IMR-90 (cell line): ENCODE results near the gene C10orf71. TPM values are rescaled to one million over a fixed set of nuclear protein-coding genes. Genes with fewer than 3 reads are reported as not detected.

Experiments used
- ATAC-seq: fragments of 200-7000 bp; cut with Tn5 transposase; 2 replicates; pipeline ENCODE4 v1.9.1; 2020; ENCODE audit warnings: low read depth, mild to moderate bottlenecking, moderate library complexity
- BruUV-seq: library from RNA; stranded (reverse); fragments of 400-500 nt; replicated peaks from 2 replicates; lab custom pipeline; 2021; lab: Mats Ljungman, UMichigan
- CTCF ChIA-PET: fragments of 300-600 bp; formaldehyde crosslinking; extraction: SDS; loops from one replicate; lab custom pipeline; 2021; ENCODE audit warnings: antibody characterized with exemption; lab: Yijun Ruan, JAX
- POLR2A ChIA-PET: fragments of 300-600 bp; sonication (Branson Sonifier 250); formaldehyde crosslinking; loops from one replicate; lab custom pipeline; 2022; ENCODE audit warnings: antibody characterized with exemption; ENCODE audit not compliant: unreplicated experiment; lab: Charles Lee
- DNase-seq: peaks from one replicate; pipeline ENCODE4 v3.0.0; 2013
- H2AFZ ChIP-seq: replicated peaks from 2 replicates; pipeline ENCODE3; 2013; ENCODE audit warnings: low read length, mild to moderate bottlenecking; ENCODE audit not compliant: poor library complexity
- H2AK5ac ChIP-seq: 2 replicates; pipeline ENCODE4 v1.6.1; 2013; ENCODE audit warnings: low read depth, low read length, inconsistent platforms
- H2AK9ac ChIP-seq: replicated peaks from 2 replicates; pipeline ENCODE3; 2013; ENCODE audit warnings: mild to moderate bottlenecking, low read depth, low read length, moderate library complexity; ENCODE audit not compliant: poor library complexity
- H2BK120ac ChIP-seq: 2 replicates; pipeline ENCODE4 v1.6.1; 2013; ENCODE audit warnings: low read depth, low read length, inconsistent platforms
- H2BK15ac ChIP-seq: 3 replicates; pipeline ENCODE4 v1.6.1; 2013; ENCODE audit warnings: low read depth, low read length, inconsistent platforms
- H2BK20ac ChIP-seq: 2 replicates; pipeline ENCODE4 v1.6.1; 2013; ENCODE audit warnings: low read depth, mild to moderate bottlenecking, inconsistent platforms, low read length, moderate library complexity
- H2BK5ac ChIP-seq: 2 replicates; pipeline ENCODE4 v1.6.1; 2013; ENCODE audit warnings: mild to moderate bottlenecking, low read depth, low read length, inconsistent platforms; ENCODE audit not compliant: poor library complexity, severe bottlenecking
- H3K14ac ChIP-seq: replicated peaks from 2 replicates; pipeline ENCODE4 v1.6.1; 2013; ENCODE audit warnings: low read depth, low read length, inconsistent platforms
- H3K18ac ChIP-seq: 2 replicates; pipeline ENCODE4 v1.6.1; 2013; ENCODE audit warnings: low read depth, low read length, control low read depth
- H3K23ac ChIP-seq: 2 replicates; pipeline ENCODE4 v1.6.1; 2013; ENCODE audit warnings: low read depth, low read length, inconsistent platforms
- H3K27ac ChIP-seq: 2 replicates; pipeline ENCODE4 v1.5.1; 2013; ENCODE audit warnings: mild to moderate bottlenecking, control low read depth, low read length; ENCODE audit not compliant: insufficient read depth
- H3K27me3 ChIP-seq: 2 replicates; pipeline ENCODE4 v1.6.1; 2013; ENCODE audit warnings: low read length; ENCODE audit not compliant: control insufficient read depth, insufficient read depth
- H3K36me3 ChIP-seq: 2 replicates; pipeline ENCODE4 v1.6.1; 2013; ENCODE audit warnings: low read length, mixed read lengths; ENCODE audit not compliant: control insufficient read depth, insufficient read depth
- H3K4ac ChIP-seq: 2 replicates; pipeline ENCODE4 v1.6.1; 2013; ENCODE audit warnings: low read depth, low read length, inconsistent platforms
- H3K4me1 ChIP-seq: 2 replicates; pipeline ENCODE4 v1.6.1; 2013; ENCODE audit warnings: low read length, mixed read lengths; ENCODE audit not compliant: control insufficient read depth, insufficient read depth
- H3K4me2 ChIP-seq: 2 replicates; pipeline ENCODE4 v1.6.1; 2013; ENCODE audit warnings: low read depth, mild to moderate bottlenecking, control low read depth, low read length, moderate library complexity
- H3K4me3 ChIP-seq: 2 replicates; pipeline ENCODE4 v1.5.1; 2013; ENCODE audit warnings: low read depth, mild to moderate bottlenecking, control low read depth, low read length, moderate library complexity; ENCODE audit not compliant: insufficient read depth
- H3K56ac ChIP-seq: 2 replicates; pipeline ENCODE4 v1.6.1; 2013; ENCODE audit warnings: low read length, inconsistent platforms; ENCODE audit not compliant: insufficient read depth; ENCODE audit errors: extremely low read depth
- H3K79me1 ChIP-seq, 2 experiments: 2 replicates each; pipeline ENCODE4 v1.6.1; 2013; ENCODE audit warnings: low read length in 2 of 2, inconsistent platforms in 1 of 2, low read depth in 1 of 2
- H3K9ac ChIP-seq: 2 replicates; pipeline ENCODE4 v1.6.1; 2013; ENCODE audit warnings: low read depth, low read length, control low read depth
- H3K9me1 ChIP-seq: 2 replicates; pipeline ENCODE4 v1.6.1; 2013; ENCODE audit warnings: low read length, inconsistent platforms; ENCODE audit not compliant: insufficient read depth
- H3K9me3 ChIP-seq: 2 replicates; pipeline ENCODE4 v1.6.1; 2013; ENCODE audit warnings: low read length; ENCODE audit not compliant: control insufficient read depth, insufficient read depth
- H4K20me1 ChIP-seq: 2 replicates; pipeline ENCODE4 v1.6.1; 2013; ENCODE audit warnings: low read length, inconsistent platforms; ENCODE audit not compliant: insufficient read depth
- H4K5ac ChIP-seq: 2 replicates; pipeline ENCODE4 v1.6.1; 2013; ENCODE audit warnings: mild to moderate bottlenecking, low read depth, low read length, control low read depth
- H4K8ac ChIP-seq, 2 experiments: 2 replicates each; pipeline ENCODE4 v1.6.1; 2013; ENCODE audit warnings: low read depth in 2 of 2, low read length in 2 of 2, control low read depth in 1 of 2, inconsistent platforms in 1 of 2
- H4K91ac ChIP-seq: 2 replicates; pipeline ENCODE4 v1.6.1; 2013; ENCODE audit warnings: low read depth, low read length, inconsistent platforms; ENCODE audit not compliant: insufficient read depth
- BHLHE40 ChIP-seq: fragments of 150-350 bp; IDR thresholded peaks from 2 replicates; pipeline ENCODE4 v1.6.1; 2016; ENCODE audit warnings: mild to moderate bottlenecking, low read depth, low read length
- CEBPB ChIP-seq: IDR thresholded peaks from 2 replicates; pipeline ENCODE4 v1.6.1; 2012; ENCODE audit warnings: low read depth, low read length, improper control_type of control experiment
- CHD1 ChIP-seq: IDR thresholded peaks from 2 replicates; pipeline ENCODE4 v1.6.1; 2012; ENCODE audit warnings: low read depth, low read length, improper control_type of control experiment
- FOS ChIP-seq: fragments of 150-350 bp; IDR thresholded peaks from 2 replicates; pipeline ENCODE4 v1.6.1; 2016; ENCODE audit warnings: low read depth, low read length
- MAFK ChIP-seq: IDR thresholded peaks from 2 replicates; pipeline ENCODE4 v1.6.1; 2012; ENCODE audit warnings: low read depth, low read length, improper control_type of control experiment
- MAZ ChIP-seq: IDR thresholded peaks from 2 replicates; pipeline ENCODE4 v1.6.1; 2012; ENCODE audit warnings: low read depth, mild to moderate bottlenecking, low read length, improper control_type of control experiment, moderate library complexity, borderline replicate concordance
- MXI1 ChIP-seq: IDR thresholded peaks from 2 replicates; pipeline ENCODE4 v1.6.1; 2012; ENCODE audit warnings: low read depth, mild to moderate bottlenecking, low read length, moderate library complexity, borderline replicate concordance
- NFE2L2 ChIP-seq: fragments of 150-350 bp; IDR thresholded peaks from 2 replicates; pipeline ENCODE4 v1.6.1; 2016; ENCODE audit warnings: low read depth, mild to moderate bottlenecking, low read length
- POLR2A ChIP-seq: IDR thresholded peaks from 2 replicates; pipeline ENCODE4 v1.6.1; 2012; ENCODE audit warnings: mild to moderate bottlenecking, low read depth, low read length
- RAD21 ChIP-seq: IDR thresholded peaks from 2 replicates; pipeline ENCODE4 v1.6.1; 2012; ENCODE audit warnings: low read length, improper control_type of control experiment
- RCOR1 ChIP-seq: IDR thresholded peaks from 2 replicates; pipeline ENCODE4 v1.6.1; 2012; ENCODE audit warnings: mild to moderate bottlenecking, low read length, improper control_type of control experiment; ENCODE audit not compliant: insufficient replicate concordance
- RFX5 ChIP-seq: IDR thresholded peaks from 2 replicates; pipeline ENCODE4 v1.8.0; 2012; ENCODE audit warnings: low read depth, mild to moderate bottlenecking, low read length, moderate library complexity
- SMC3 ChIP-seq: fragments of 150-350 bp; IDR thresholded peaks from 2 replicates; pipeline ENCODE4 v1.6.1; 2016; ENCODE audit warnings: low read depth, mild to moderate bottlenecking, antibody characterized with exemption, low read length, moderate library complexity
- WGBS, 2 experiments: methylation state at CpG; one replicate each; pipeline versions ENCODE4 v1.1.5 to v1.1.7; 2013; ENCODE audit warnings: missing lambda C conversion rate in 2 of 2; ENCODE audit not compliant: insufficient read length in 1 of 2; ENCODE audit errors: extremely low coverage in 2 of 2; 5-methylcytosine and 5-hydroxymethylcytosine counted together
- dilution Hi-C: fragments of 300-500 bp; cut with HindIII; formaldehyde crosslinking; loops from one replicate; pipeline ENCODE4 v1.14.3; 2018; ENCODE audit warnings: low sequenced_read_pairs; ENCODE audit not compliant: unreplicated experiment
- in situ Hi-C: fragments of 300-500 bp; cut with MboI; formaldehyde crosslinking; loops from 3 replicates; pipeline ENCODE4 v1.14.3; 2019; ENCODE audit warnings: low sequenced_read_pairs, inconsistent platforms, mixed read lengths
- intact Hi-C: fragments of 100-400 bp; cut with micrococcal nuclease; formaldehyde crosslinking; loops from 2 replicates; pipeline ENCODE4 v1.10.0; 2022
- polyA plus RNA-seq, 3 experiments: library from polyadenylated mRNA; depleted of rRNA; stranded (reverse); fragments of >200 nt; gene quantifications; 2 replicates each; pipeline ENCODE4 v1.2.3, GENCODE V29; 2012; ENCODE audit warnings: low replicate concordance in 1 of 3
- total RNA-seq: library from RNA; depleted of rRNA; stranded (reverse); fragments of >200 nt; gene quantifications from 2 replicates; pipeline ENCODE4 v1.2.3, GENCODE V29; 2012
- TF ChIP-seq, protein P1 (sequence below): fragments of 150-350 bp; IDR thresholded peaks from 2 replicates; pipeline ENCODE4 v1.6.1; 2016; ENCODE audit warnings: low read depth, mild to moderate bottlenecking, low read length, moderate library complexity, borderline replicate concordance
- TF ChIP-seq, protein P2 (sequence below): conservative IDR thresholded peaks from 2 replicates; pipeline ENCODE4 v1.5.1; 2012; ENCODE audit warnings: mild to moderate bottlenecking, low read depth, low read length, improper control_type of control experiment
- TF ChIP-seq, protein P3 (sequence below): fragments of 150-350 bp; IDR thresholded peaks from 2 replicates; pipeline ENCODE4 v1.6.1; 2017; ENCODE audit warnings: mild to moderate bottlenecking, antibody characterized with exemption, low read length, low read depth

The C10orf71 gene
- total and polyA plus RNA-seq, 2 of the 4 experiments (the other 2 are of a cell fraction) = not detected

DNA sequence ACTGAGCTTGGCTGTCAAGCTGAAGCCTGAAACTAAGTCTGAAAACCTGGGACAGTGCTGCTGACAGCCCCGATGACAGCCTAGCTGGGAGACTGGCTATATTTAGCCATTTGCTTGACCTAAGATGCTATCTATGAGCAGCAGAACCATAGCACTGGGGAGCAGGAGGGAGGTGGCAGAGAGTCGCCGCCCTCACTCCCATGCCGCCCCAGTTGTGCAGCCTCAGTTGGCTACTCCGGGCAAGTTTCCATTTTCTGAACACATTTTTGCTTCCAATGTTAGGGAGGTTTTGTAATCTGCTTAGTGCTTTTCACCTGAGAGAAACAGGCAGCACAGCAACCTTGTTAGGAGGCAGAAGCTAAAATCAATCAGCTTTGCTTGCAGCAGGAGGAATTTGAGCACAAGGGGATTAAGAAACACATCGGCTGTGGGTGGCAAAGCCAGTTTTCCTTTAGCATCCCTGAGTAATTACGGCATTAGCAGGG, 20.4 kb upstream of the C10orf71 start:
- Histone ChIP-seq H3K4me1 (no peaks in the 10 kb centered on the region), H4K20me1 (no peaks in the 10 kb centered on the region; the same call in 1 of the 2 replicates), H3K56ac (no peak overlapping the region), H2AK5ac (no peak overlapping the region), H3K9me3 (no peaks in the 10 kb centered on the region), H2AFZ (no peak overlapping the region), H2BK120ac (no peak overlapping the region), H3K14ac (no peak overlapping the region), H4K91ac (no peak overlapping the region), H4K8ac (no peak overlapping the region), H3K27me3 (peaks cover 36% of the 10 kb centered on the region), H3K27ac (no peak overlapping the region), H3K4me3 (no peak overlapping the region), H3K36me3 (no peaks in the 10 kb centered on the region), H3K79me1 (no peaks in the 10 kb centered on the region), H3K4ac (no peak overlapping the region), H3K23ac (no peak overlapping the region), H3K4me2 (no peak overlapping the region), H4K5ac (no peak overlapping the region), H3K18ac (no peak overlapping the region), H3K9ac (no peak overlapping the region), H2BK15ac (no peak overlapping the region), H2AK9ac (no peak overlapping the region), H3K9me1 (no peaks in the 10 kb centered on the region), H2BK5ac (no peak overlapping the region), H2BK20ac (no peak overlapping the region)
- BruUV-seq = no TSS peak
- TF ChIP-seq NFE2L2 (no peak), FOS (no peak), RAD21 (no peak), RFX5 (no peak), BHLHE40 (no peak), MXI1 (no peak), CHD1 (no peak), RCOR1 (no peak), MAZ (no peak), MAFK (no peak), POLR2A (no peak), SMC3 (no peak), CEBPB (no peak)
- TF ChIP-seq, protein P1, sequence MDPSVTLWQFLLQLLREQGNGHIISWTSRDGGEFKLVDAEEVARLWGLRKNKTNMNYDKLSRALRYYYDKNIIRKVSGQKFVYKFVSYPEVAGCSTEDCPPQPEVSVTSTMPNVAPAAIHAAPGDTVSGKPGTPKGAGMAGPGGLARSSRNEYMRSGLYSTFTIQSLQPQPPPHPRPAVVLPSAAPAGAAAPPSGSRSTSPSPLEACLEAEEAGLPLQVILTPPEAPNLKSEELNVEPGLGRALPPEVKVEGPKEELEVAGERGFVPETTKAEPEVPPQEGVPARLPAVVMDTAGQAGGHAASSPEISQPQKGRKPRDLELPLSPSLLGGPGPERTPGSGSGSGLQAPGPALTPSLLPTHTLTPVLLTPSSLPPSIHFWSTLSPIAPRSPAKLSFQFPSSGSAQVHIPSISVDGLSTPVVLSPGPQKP = no peak
- TF ChIP-seq, protein P2, sequence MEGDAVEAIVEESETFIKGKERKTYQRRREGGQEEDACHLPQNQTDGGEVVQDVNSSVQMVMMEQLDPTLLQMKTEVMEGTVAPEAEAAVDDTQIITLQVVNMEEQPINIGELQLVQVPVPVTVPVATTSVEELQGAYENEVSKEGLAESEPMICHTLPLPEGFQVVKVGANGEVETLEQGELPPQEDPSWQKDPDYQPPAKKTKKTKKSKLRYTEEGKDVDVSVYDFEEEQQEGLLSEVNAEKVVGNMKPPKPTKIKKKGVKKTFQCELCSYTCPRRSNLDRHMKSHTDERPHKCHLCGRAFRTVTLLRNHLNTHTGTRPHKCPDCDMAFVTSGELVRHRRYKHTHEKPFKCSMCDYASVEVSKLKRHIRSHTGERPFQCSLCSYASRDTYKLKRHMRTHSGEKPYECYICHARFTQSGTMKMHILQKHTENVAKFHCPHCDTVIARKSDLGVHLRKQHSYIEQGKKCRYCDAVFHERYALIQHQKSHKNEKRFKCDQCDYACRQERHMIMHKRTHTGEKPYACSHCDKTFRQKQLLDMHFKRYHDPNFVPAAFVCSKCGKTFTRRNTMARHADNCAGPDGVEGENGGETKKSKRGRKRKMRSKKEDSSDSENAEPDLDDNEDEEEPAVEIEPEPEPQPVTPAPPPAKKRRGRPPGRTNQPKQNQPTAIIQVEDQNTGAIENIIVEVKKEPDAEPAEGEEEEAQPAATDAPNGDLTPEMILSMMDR = no peak
- TF ChIP-seq, protein P3, sequence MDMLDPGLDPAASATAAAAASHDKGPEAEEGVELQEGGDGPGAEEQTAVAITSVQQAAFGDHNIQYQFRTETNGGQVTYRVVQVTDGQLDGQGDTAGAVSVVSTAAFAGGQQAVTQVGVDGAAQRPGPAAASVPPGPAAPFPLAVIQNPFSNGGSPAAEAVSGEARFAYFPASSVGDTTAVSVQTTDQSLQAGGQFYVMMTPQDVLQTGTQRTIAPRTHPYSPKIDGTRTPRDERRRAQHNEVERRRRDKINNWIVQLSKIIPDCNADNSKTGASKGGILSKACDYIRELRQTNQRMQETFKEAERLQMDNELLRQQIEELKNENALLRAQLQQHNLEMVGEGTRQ = no peak
- POLR2A ChIA-PET = interaction anchor here (0.6 kb wide), 1 partner anchor 242 kb away, joined by 4 read pairs; no protein-coding TSS in a partner anchor
- ATAC-seq = no peak
- CTCF ChIA-PET = no interaction called here
- intact Hi-C loops = no loop called here
- in situ Hi-C loops = no loop called here
- dilution Hi-C loops = no loop called here
- WGBS, 2 experiments = 40% methylated on average over 1 of the region's 7 CpGs; no CpG with 5 or more reads in 1 of the 2 experiments
- DNase-seq = no peak
